DMS53 treated with DMSO at 0.1 percent for 48 hours (cell line): Measurements from ENCODE around the gene TMEM150A.
"Not testable (repeated sequence)": the region's sequence is repeated elsewhere in the genome, so short reads cannot be mapped to it uniquely, and the experiment has no call there.

ENCODE experiments used
- DNase-seq: peaks from one replicate; lab custom pipeline; 2025; ENCODE audit not compliant: unreplicated experiment; lab: John Stamatoyannopoulos, UW

Gene TMEM150A

GRCh38 chr2:85577386-85578242, 24.9 kb downstream of the TMEM150A start, which contains the start of gene VAMP8:
Gene VAMP8 (plus strand): TSS chr2:85577586. CDS start chr2:85577647, 61 bp downstream.
- peak; percentile 86 for DNase-seq

DNA sequence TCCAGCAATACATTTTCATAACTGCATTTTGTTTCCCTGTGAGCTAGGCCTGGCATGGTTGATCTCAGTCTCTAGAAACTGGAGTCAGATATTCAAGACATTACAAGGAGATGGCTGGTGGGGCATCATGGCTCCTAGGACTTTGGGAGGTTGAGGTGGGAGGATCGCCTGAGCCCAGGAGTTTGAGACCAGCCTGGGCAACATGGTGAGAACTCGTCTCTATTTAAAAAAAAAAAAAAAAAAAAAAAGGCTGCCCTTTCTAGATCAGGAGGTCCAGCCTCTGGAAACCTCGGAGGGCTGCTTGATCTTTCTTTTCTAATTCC, 25.5 kb downstream of the TMEM150A start:
- no peak for DNase-seq

GRCh38 chr2:85575739-85576138, 26.8 kb downstream of the TMEM150A start:
- DNase-seq = no peak

GRCh38 chr2:85566265-85566664, 36.2 kb downstream of the TMEM150A start:
- no peak for DNase-seq

DNA sequence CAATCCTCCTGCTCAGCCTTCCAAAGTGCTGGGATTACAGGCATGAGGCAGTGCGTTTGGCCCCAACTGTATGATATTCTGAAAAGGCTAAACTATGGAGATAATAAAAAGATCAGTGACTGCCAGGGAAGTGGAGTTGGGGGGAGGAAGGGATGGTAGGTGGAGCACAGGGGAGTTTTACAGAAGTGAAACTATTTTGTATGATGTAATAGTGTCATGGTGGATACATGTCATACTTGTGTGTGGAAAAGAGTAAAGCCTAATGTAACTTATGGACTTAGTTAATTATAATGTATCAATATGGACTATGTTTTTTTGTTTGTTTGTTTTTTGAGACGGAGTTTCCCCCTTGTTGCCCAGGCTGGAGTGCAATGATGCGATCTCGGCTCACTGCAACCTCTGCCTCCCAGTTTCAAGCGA, 38.3 kb downstream of the TMEM150A start:
- no peak for DNase-seq

- DNase-seq = peak; percentile 98
Measured at GRCh38 chr2:85561280-85562212, 41.0 kb downstream of the TMEM150A start, which contains the start of gene GGCX. Gene GGCX (minus strand): TSS chr2:85561493. CDS start chr2:85561428, 65 bp downstream.

- DNase-seq = no peak
Measured at GRCh38 chr2:85560812-85561279, 41.7 kb downstream of the TMEM150A start.

- not testable (repeated sequence) for DNase-seq
Measured at GRCh38 chr2:85560403-85560726, 42.1 kb downstream of the TMEM150A start.

GRCh38 chr2:85558160-85558559, 44.3 kb downstream of the TMEM150A start:
- no peak for DNase-seq

DNA sequence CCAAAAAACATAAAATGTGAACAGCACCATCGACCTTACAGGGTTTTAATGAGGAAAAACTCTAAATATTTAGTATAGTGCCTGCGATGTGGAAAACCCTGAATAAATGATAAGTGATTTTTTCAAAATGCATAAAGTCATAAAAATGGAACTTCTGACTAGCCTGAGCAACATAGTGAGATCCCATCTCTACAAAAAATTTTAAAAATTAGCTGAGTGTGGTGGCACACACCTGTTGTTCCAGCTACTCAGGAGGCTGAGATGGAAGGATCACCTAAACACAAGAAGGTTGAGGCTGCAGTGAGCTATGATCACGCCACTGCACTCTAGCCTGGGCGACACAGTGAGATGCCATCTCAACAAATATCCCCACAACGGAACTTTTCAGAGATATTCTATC, 45.4 kb downstream of the TMEM150A start:
- no peak for DNase-seq

DNA sequence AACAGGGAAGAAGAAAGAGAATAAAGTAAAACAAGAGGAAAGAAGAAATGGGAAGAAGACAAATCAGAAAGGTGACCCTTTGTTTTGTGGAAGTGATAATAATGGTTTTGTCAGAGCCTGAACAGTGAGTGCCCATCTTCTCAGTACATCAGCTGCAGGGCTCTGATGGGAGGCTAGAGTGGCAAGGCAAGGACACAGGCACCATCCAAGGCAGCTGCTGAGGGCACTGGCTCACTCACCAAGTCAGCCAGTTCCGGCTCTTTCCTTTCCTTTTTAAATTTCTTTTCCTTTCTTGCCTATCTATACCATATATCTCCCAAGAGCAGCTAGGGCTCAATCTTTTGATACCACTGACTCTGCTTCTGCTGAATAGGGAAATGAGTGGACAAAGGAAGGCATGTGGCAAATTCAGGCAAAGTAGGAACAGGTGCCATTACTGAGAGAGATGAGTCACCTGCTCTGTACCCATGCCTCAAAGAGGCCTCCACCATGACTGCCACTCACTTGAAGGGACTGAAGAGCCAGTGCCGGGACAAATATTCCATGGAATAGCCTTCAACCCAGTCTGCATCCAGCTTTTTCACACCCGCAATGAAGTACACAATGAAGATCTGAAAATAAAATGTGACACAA, 47.4 kb downstream of the TMEM150A start:
- DNase-seq = peak; percentile 83

DNA sequence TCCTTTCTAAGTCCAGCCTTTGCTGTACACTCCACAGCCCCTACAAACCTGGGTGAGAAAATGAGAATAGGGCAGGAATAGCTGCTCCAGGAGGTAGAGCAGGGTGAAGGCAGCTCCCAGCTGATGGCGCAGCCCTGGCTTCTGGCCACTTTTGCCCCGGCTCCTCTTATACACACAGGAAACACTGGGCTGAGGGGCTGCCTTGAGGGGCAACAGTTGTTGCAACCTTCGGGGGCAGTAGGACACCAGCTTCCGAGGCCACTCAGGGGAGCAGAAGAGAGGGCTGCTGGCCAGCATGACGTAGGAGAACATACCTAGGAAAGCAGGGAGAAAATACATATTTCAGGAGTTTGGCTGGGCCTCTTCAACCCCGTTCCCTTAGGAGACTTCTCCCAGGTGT, 49.3 kb downstream of the TMEM150A start:
- DNase-seq = no peak

- DNase-seq = peak; percentile 91
Measured at GRCh38 chr2:85551698-85552678, 50.5 kb downstream of the TMEM150A start.

- no peak for DNase-seq
Measured at GRCh38 chr2:85550486-85550885, 52.0 kb downstream of the TMEM150A start.

DNA sequence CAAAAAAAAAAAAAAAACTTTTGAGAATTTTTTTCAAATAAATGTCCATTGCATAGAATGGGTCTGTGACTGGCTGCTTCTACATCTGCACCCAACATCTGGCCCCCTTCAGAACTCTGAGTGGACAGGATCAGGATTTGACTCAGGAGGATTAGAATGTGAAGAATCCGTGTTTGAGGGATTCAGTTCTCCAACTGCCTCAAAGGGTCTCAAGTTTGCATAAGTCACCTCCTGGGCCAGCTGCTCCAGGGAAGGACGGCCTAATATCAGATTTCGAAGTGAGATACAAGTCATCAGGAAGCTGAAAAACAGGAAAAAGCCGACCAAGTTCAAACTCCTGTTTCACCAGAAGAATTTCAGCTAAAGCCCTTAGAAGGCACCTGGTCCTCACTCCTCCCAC, 52.7 kb downstream of the TMEM150A start:
- DNase-seq = no peak

GRCh38 chr2:85549095-85549494, 53.4 kb downstream of the TMEM150A start:
- DNase-seq = no peak

GRCh38 chr2:85548608-85548900, 53.9 kb downstream of the TMEM150A start:
- DNase-seq = no peak
